CD14-positive monocyte (primary cell): Measurements from ENCODE around the gene HHIPL1. TPM values are rescaled to one million over a fixed set of nuclear protein-coding genes. Genes with fewer than 3 reads are reported as not detected.
A peak's percentile ranks its signal among the peaks of the same experiment; 100 is the strongest.

Source experiments
- DNase-seq, 3 donors: peaks; one replicate each; pipeline ENCODE4 v3.0.0-alpha.2; 2011 to 2022
- H2AFZ ChIP-seq: 2 replicates; pipeline ENCODE4 v1.6.0; 2012; ENCODE audit warnings: mild to moderate bottlenecking, low read depth, low read length, inconsistent platforms; ENCODE audit not compliant: insufficient read depth, poor library complexity, severe bottlenecking
- H3K27ac ChIP-seq, 2 donors: 1 replicate in 1 of 2; 2 replicates in 1 of 2; pipeline ENCODE4 v1.5.1; 2012 to 2013; ENCODE audit warnings: low read length in 2 of 2, control low read depth in 1 of 2, inconsistent platforms in 1 of 2, low read depth in 1 of 2, mild to moderate bottlenecking in 1 of 2
- H3K27me3 ChIP-seq, 2 donors: one replicate each; pipeline versions ENCODE4 v1.6.0 to v1.6.1; 2011 to 2013; ENCODE audit warnings: low read length in 2 of 2; ENCODE audit not compliant: control insufficient read depth in 2 of 2, insufficient read depth in 2 of 2
- H3K36me3 ChIP-seq, 2 donors: replicated peaks in 1 of 2; 1 replicate in 1 of 2; 2 replicates in 1 of 2; pipeline versions ENCODE4 v1.5.1 to v1.6.1; 2012 to 2013; ENCODE audit warnings: low read length in 2 of 2, control low read depth in 1 of 2, inconsistent platforms in 1 of 2, mild to moderate bottlenecking in 1 of 2; ENCODE audit not compliant: insufficient read depth in 2 of 2, control insufficient read depth in 1 of 2
- H3K4me1 ChIP-seq, 2 donors: 1 replicate in 1 of 2; 2 replicates in 1 of 2; pipeline versions ENCODE4 v1.5.1 to v1.6.1; 2012 to 2013; ENCODE audit warnings: low read length in 2 of 2, control low read depth in 1 of 2, inconsistent platforms in 1 of 2, mild to moderate bottlenecking in 1 of 2, moderate library complexity in 1 of 2; ENCODE audit not compliant: insufficient read depth in 2 of 2, control insufficient read depth in 1 of 2
- H3K4me2 ChIP-seq: replicated peaks from 2 replicates; pipeline ENCODE3; 2012; ENCODE audit warnings: low read length, moderate library complexity, mild to moderate bottlenecking; ENCODE audit not compliant: poor library complexity, severe bottlenecking; ENCODE audit errors: extremely low read depth
- H3K4me3 ChIP-seq, 3 experiments: fragments of 200-600 bp in 1 of 3; sonication (generic) in 1 of 3; replicated peaks in 1 of 3; 1 replicate in 2 of 3; 2 replicates in 1 of 3; pipeline ENCODE4 v1.5.1; 2011 to 2013; ENCODE audit warnings: low read length in 3 of 3, mild to moderate bottlenecking in 3 of 3, control low read depth in 2 of 3, low read depth in 2 of 3, inconsistent platforms in 1 of 3, moderate library complexity in 1 of 3
- H3K79me2 ChIP-seq: 2 replicates; pipeline ENCODE4 v1.6.0; 2012; ENCODE audit warnings: mild to moderate bottlenecking, control low read depth, inconsistent platforms, low read length, moderate library complexity; ENCODE audit not compliant: insufficient read depth
- H3K9ac ChIP-seq: 2 replicates; pipeline ENCODE4 v1.6.0; 2017; ENCODE audit warnings: low read length, mild to moderate bottlenecking; ENCODE audit not compliant: insufficient read depth, poor library complexity, severe bottlenecking
- H3K9me3 ChIP-seq, 2 donors: replicated peaks in 1 of 2; 1 replicate in 1 of 2; 2 replicates in 1 of 2; pipeline versions ENCODE4 v1.5.1 to v1.6.1; 2012 to 2013; ENCODE audit warnings: low read length in 2 of 2, control low read depth in 1 of 2; ENCODE audit not compliant: control insufficient read depth in 1 of 2, insufficient read depth in 1 of 2
- H4K20me1 ChIP-seq: 2 replicates; pipeline ENCODE4 v1.6.0; 2012; ENCODE audit warnings: mild to moderate bottlenecking, low read length, control low read depth, moderate library complexity; ENCODE audit not compliant: insufficient read depth
- H3K27ac Mint-ChIP-seq, 7 donors: one replicate each; pipeline ENCODE4 v1.8.0; 2020; ENCODE audit warnings: mild to moderate bottlenecking in 7 of 7, mixed read lengths in 7 of 7, moderate library complexity in 6 of 7, inconsistent platforms in 2 of 7
- H3K27me3 Mint-ChIP-seq, 3 donors: one replicate each; pipeline ENCODE4 v1.8.0; 2021 to 2022; ENCODE audit warnings: low read depth in 3 of 3, mild to moderate bottlenecking in 3 of 3, mixed read lengths in 3 of 3, moderate library complexity in 3 of 3, inconsistent platforms in 1 of 3
- H3K36me3 Mint-ChIP-seq, 2 donors: one replicate each; pipeline ENCODE4 v1.8.0; 2020; ENCODE audit warnings: mixed read lengths in 2 of 2, inconsistent platforms in 1 of 2, mild to moderate bottlenecking in 1 of 2
- H3K4me1 Mint-ChIP-seq: one replicate; pipeline ENCODE4 v1.8.0; 2020; ENCODE audit warnings: mild to moderate bottlenecking, mixed read lengths
- H3K4me3 Mint-ChIP-seq, 2 donors: one replicate each; pipeline ENCODE4 v1.8.0; 2020; ENCODE audit warnings: mild to moderate bottlenecking in 2 of 2, mixed read lengths in 2 of 2, moderate library complexity in 1 of 2
- H3K9me3 Mint-ChIP-seq, 7 donors: one replicate each; pipeline ENCODE4 v1.8.0; 2020 to 2022; ENCODE audit warnings: mixed read lengths in 7 of 7, mild to moderate bottlenecking in 6 of 7, moderate library complexity in 6 of 7, inconsistent platforms in 2 of 7
- CTCF ChIP-seq: fragments of 200-600 bp; IDR thresholded peaks from one replicate; pipeline ENCODE4 v1.8.0; 2022; ENCODE audit warnings: antibody characterized with exemption, mild to moderate bottlenecking
- WGBS: methylation state at CpG from one replicate; pipeline ENCODE4 v1.1.5; 2013; ENCODE audit warnings: missing lambda C conversion rate; ENCODE audit not compliant: insufficient coverage; 5-methylcytosine and 5-hydroxymethylcytosine counted together
- intact Hi-C, 2 donors: fragments of 100-400 bp; cut with micrococcal nuclease; formaldehyde crosslinking; loops; one replicate each; pipeline versions ENCODE4 v1.15.0 to v1.15.1; 2023
- polyA plus RNA-seq, 3 donors: library from polyadenylated mRNA; depleted of rRNA in 1 of 3; unstranded in 2 of 3; stranded (reverse) in 1 of 3; fragments of 300-500 nt in 2 of 3; fragments of >200 nt in 1 of 3; fragmentation: Illumina TruSeq in 2 of 3; gene quantifications; 1 replicate in 2 of 3; 2 replicates in 1 of 3; pipeline ENCODE4 v1.2.3, GENCODE V29; 2012 to 2021

The HHIPL1 gene
- polyA plus RNA-seq, 3 donors: 0.09 TPM; not detected in 2

- Histone ChIP-seq H4K20me1 (no peaks in the 10 kb centered on the region), H2AFZ (no peak overlapping the region), H3K79me2 (no peaks in the 10 kb centered on the region), H3K27ac (no peak overlapping the region), H3K9me3 (peaks cover 21 to 27% of the 10 kb centered on the region in 2 donors), H3K36me3 (no peaks in the 10 kb centered on the region), H3K27me3 (peaks cover 0 to 11% of the 10 kb centered on the region in 2 donors), H3K4me3 (no peak overlapping the region), H3K4me1 (peaks cover 9 to 10% of the 10 kb centered on the region in 2 donors), H3K9ac (no peak overlapping the region), H3K4me2 (no peak overlapping the region)
- H3K27me3 Mint-ChIP-seq: peaks cover 24 to 34% (median 30%) of the 10 kb centered on the region in 3 donors
- 100% methylated on average over 2 of the region's 9 CpGs for WGBS
- H3K9me3 Mint-ChIP-seq: peaks cover 16 to 30% (median 22%) of the 10 kb centered on the region in 7 donors
- no peak overlapping the region for H3K27ac Mint-ChIP-seq
- H3K36me3 Mint-ChIP-seq: no peaks in the 10 kb centered on the region
- TF ChIP-seq CTCF: no peak
- DNase-seq: no peak
- intact Hi-C loops: no loop called here
- no peak overlapping the region for H3K4me3 Mint-ChIP-seq
- peaks cover 8% of the 10 kb centered on the region for H3K4me1 Mint-ChIP-seq
These were observed 29.2 kb downstream of the HHIPL1 start for GRCh38 chr14:99674064-99674650.

GRCh38 chr14:99674776-99675381 is 29.9 kb downstream of the HHIPL1 start:
- Mint-ChIP-seq H3K9me3 (peaks cover 16 to 32% (median 23%) of the 10 kb centered on the region in 7 donors), H3K4me1 (peaks cover 8% of the 10 kb centered on the region), H3K36me3 (no peaks in the 10 kb centered on the region), H3K27me3 (peaks cover 25 to 38% (median 31%) of the 10 kb centered on the region in 3 donors), H3K4me3 (peak overlapping the region in 1 of 2 donors; percentile 39), H3K27ac (no peak overlapping the region)
- H3K4me1 ChIP-seq: peaks cover 9 to 10% of the 10 kb centered on the region in 2 donors
- H3K4me3 ChIP-seq: no peak overlapping the region
- intact Hi-C loops: no loop called here
- DNase-seq: no peak
- WGBS: 54% methylated on average over 60 of the region's 60 CpGs
- TF ChIP-seq CTCF: no peak
- no peaks in the 10 kb centered on the region for H3K36me3 ChIP-seq
- H3K4me2 ChIP-seq: no peak overlapping the region
- H4K20me1 ChIP-seq: no peaks in the 10 kb centered on the region
- H2AFZ ChIP-seq: no peak overlapping the region
- H3K27me3 ChIP-seq: peaks cover 0 to 11% of the 10 kb centered on the region in 2 donors
- H3K9ac ChIP-seq: no peak overlapping the region
- peaks cover 23 to 27% of the 10 kb centered on the region in 2 donors for H3K9me3 ChIP-seq
- H3K79me2 ChIP-seq: no peaks in the 10 kb centered on the region
- H3K27ac ChIP-seq: no peak overlapping the region
